GM12878 (cell line): ENCODE results near the gene CHD1.

Experiments used
- ATF7 ChIP-seq: fragments of 450-650 bp; IDR thresholded peaks from 2 replicates; pipeline ENCODE4 v1.6.1; 2016; ENCODE audit warnings: low read depth, mild to moderate bottlenecking
- BRCA1 ChIP-seq: IDR thresholded peaks from 2 replicates; pipeline ENCODE4 v1.6.1; 2011; ENCODE audit warnings: low read depth, low read length, improper control_type of control experiment
- FOXM1 ChIP-seq: IDR thresholded peaks from 2 replicates; pipeline ENCODE4 v1.6.1; 2012; ENCODE audit warnings: low read depth, mild to moderate bottlenecking, inconsistent platforms, low read length, moderate library complexity
- PML ChIP-seq: IDR thresholded peaks from 2 replicates; pipeline ENCODE4 v1.6.1; 2012; ENCODE audit warnings: low read length, inconsistent platforms
- SIN3A ChIP-seq: IDR thresholded peaks from 2 replicates; pipeline ENCODE4 v1.6.1; 2012; ENCODE audit warnings: low read depth, low read length, improper control_type of control experiment
- SP1 ChIP-seq: IDR thresholded peaks from one replicate; pipeline ENCODE4 v1.6.1; 2011; ENCODE audit warnings: low read depth, low read length
- ZNF274 ChIP-seq: IDR thresholded peaks from one replicate; pipeline ENCODE4 v1.8.0; 2011; ENCODE audit not compliant: insufficient read length, insufficient read depth
- TF ChIP-seq, protein P1 (sequence below), 3 experiments: IDR thresholded peaks in 2 of 3; conservative IDR thresholded peaks in 1 of 3; 2 replicates each; pipeline ENCODE4 v1.5.1; 2011; ENCODE audit warnings: low read depth in 3 of 3, low read length in 3 of 3, mild to moderate bottlenecking in 3 of 3, control low read depth in 2 of 3, moderate library complexity in 2 of 3, inconsistent platforms in 1 of 3, mixed read lengths in 1 of 3; ENCODE audit not compliant: control insufficient read depth in 2 of 3, insufficient read depth in 1 of 3; ENCODE audit errors: extremely low read depth in 1 of 3
- TF ChIP-seq, protein P2 (sequence below): IDR thresholded peaks from 2 replicates; pipeline ENCODE4 v1.6.1; 2012; ENCODE audit warnings: low read length, inconsistent platforms

DNA sequence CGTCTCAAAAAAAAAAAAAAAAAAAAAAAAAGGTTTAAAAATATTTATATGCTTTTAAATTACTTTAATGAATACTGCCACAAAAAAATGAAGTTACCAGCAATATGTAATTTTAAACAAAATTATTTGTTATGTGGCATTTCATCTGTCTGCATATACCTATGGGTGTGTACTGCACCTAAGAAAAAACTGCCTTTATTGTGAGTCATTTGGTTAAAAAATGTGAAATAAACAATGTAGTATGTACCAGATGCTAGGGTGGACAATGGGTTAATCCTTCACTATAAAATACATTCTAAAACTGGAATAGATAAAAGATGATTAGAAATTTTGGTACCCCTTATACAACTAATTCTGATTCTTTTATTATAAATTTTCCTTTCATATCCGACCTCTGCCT is 12.3 kb downstream of the CHD1 start:
- TF ChIP-seq ZNF274 (no peak), SIN3A (no peak), SP1 (no peak), PML (no peak), BRCA1 (no peak), FOXM1 (no peak), ATF7 (no peak)
- TF ChIP-seq, protein P1, sequence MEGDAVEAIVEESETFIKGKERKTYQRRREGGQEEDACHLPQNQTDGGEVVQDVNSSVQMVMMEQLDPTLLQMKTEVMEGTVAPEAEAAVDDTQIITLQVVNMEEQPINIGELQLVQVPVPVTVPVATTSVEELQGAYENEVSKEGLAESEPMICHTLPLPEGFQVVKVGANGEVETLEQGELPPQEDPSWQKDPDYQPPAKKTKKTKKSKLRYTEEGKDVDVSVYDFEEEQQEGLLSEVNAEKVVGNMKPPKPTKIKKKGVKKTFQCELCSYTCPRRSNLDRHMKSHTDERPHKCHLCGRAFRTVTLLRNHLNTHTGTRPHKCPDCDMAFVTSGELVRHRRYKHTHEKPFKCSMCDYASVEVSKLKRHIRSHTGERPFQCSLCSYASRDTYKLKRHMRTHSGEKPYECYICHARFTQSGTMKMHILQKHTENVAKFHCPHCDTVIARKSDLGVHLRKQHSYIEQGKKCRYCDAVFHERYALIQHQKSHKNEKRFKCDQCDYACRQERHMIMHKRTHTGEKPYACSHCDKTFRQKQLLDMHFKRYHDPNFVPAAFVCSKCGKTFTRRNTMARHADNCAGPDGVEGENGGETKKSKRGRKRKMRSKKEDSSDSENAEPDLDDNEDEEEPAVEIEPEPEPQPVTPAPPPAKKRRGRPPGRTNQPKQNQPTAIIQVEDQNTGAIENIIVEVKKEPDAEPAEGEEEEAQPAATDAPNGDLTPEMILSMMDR (IDR thresholded peaks at IDR 0.05 in 2 of 3, conservative IDR thresholded peaks at IDR 0.05 in 1 of 3; ENCODE audit: control insufficient read depth in 2 of 3, extremely low read depth in 1 of 3, insufficient read depth in 1 of 3, low read depth in 3 of 3, low read length in 3 of 3), result no peak
- TF ChIP-seq, protein P2, sequence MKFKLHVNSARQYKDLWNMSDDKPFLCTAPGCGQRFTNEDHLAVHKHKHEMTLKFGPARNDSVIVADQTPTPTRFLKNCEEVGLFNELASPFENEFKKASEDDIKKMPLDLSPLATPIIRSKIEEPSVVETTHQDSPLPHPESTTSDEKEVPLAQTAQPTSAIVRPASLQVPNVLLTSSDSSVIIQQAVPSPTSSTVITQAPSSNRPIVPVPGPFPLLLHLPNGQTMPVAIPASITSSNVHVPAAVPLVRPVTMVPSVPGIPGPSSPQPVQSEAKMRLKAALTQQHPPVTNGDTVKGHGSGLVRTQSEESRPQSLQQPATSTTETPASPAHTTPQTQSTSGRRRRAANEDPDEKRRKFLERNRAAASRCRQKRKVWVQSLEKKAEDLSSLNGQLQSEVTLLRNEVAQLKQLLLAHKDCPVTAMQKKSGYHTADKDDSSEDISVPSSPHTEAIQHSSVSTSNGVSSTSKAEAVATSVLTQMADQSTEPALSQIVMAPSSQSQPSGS, result no peak
